Loucy (cell line): ENCODE results near the gene RPA3.
"Not testable (repeated sequence)": the region's sequence is repeated elsewhere in the genome, so short reads cannot be mapped to it uniquely, and the experiment has no call there.

Experiments
- H2AFZ ChIP-seq: fragments of 200-600 bp; sonication (generic); 2 replicates; pipeline ENCODE4 v1.6.0; 2016; ENCODE audit warnings: antibody characterized with exemption, mild to moderate bottlenecking, low read length, moderate library complexity
- H3F3A ChIP-seq: fragments of 200-600 bp; 2 replicates; pipeline ENCODE4 v1.6.0; 2016; ENCODE audit warnings: antibody characterized with exemption, low read depth, mild to moderate bottlenecking
- H3K27me3 ChIP-seq: fragments of 200-600 bp; sonication (generic); 2 replicates; pipeline ENCODE4 v1.6.1; 2014; ENCODE audit warnings: low read length, mild to moderate bottlenecking; ENCODE audit not compliant: insufficient read depth, poor library complexity, severe bottlenecking
- H3K36me3 ChIP-seq: fragments of 200-600 bp; sonication (generic); 2 replicates; pipeline ENCODE4 v1.6.1; 2016; ENCODE audit warnings: low read length; ENCODE audit not compliant: insufficient read depth
- H3K4me1 ChIP-seq: fragments of 200-600 bp; sonication (generic); 2 replicates; pipeline ENCODE4 v1.5.1; 2014; ENCODE audit warnings: low read length, mild to moderate bottlenecking; ENCODE audit not compliant: insufficient read depth, poor library complexity, severe bottlenecking
- H3K4me2 ChIP-seq: fragments of 200-600 bp; sonication (generic); 2 replicates; pipeline ENCODE4 v1.6.0; 2014; ENCODE audit warnings: antibody characterized with exemption, low read length, low read depth, mild to moderate bottlenecking; ENCODE audit not compliant: poor library complexity, severe bottlenecking
- H3K4me3 ChIP-seq: fragments of 200-600 bp; sonication (generic); 2 replicates; pipeline ENCODE4 v1.5.1; 2014; ENCODE audit warnings: low read length, mild to moderate bottlenecking, mixed read lengths; ENCODE audit not compliant: poor library complexity, severe bottlenecking
- H3K79me2 ChIP-seq: fragments of 200-600 bp; sonication (generic); 2 replicates; pipeline ENCODE4 v1.6.1; 2014; ENCODE audit warnings: low read length; ENCODE audit not compliant: insufficient read depth
- H3K9ac ChIP-seq: fragments of 200-600 bp; sonication (generic); 2 replicates; pipeline ENCODE4 v1.6.0; 2014; ENCODE audit warnings: mild to moderate bottlenecking, low read depth, low read length, moderate library complexity; ENCODE audit not compliant: poor library complexity, severe bottlenecking
- H3K9me2 ChIP-seq: fragments of 200-600 bp; sonication (generic); replicated peaks from 2 replicates; pipeline ENCODE4 v1.6.1; 2016; ENCODE audit warnings: low read depth, low read length, mixed read lengths
- H3K9me3 ChIP-seq: fragments of 200-600 bp; sonication (generic); 2 replicates; pipeline ENCODE4 v1.6.1; 2014; ENCODE audit warnings: mild to moderate bottlenecking, antibody characterized with exemption, low read length, low read depth; ENCODE audit not compliant: insufficient read depth
- H4K20me1 ChIP-seq: fragments of 200-600 bp; sonication (generic); 2 replicates; pipeline ENCODE4 v1.6.0; 2014; ENCODE audit warnings: antibody characterized with exemption, low read length, mild to moderate bottlenecking; ENCODE audit not compliant: insufficient read depth, poor library complexity, severe bottlenecking
- EZH2phosphoT487 ChIP-seq: fragments of 200-600 bp; IDR thresholded peaks from 2 replicates; pipeline ENCODE4 v1.6.1; 2018; ENCODE audit warnings: antibody characterized with exemption, mild to moderate bottlenecking, moderate library complexity, borderline replicate concordance
- TF ChIP-seq, protein P1 (sequence below): fragments of 200-600 bp; sonication (generic); conservative IDR thresholded peaks from 2 replicates; pipeline ENCODE4 v1.5.1; 2014; ENCODE audit warnings: mild to moderate bottlenecking, antibody characterized with exemption, low read length

Gene RPA3

DNA sequence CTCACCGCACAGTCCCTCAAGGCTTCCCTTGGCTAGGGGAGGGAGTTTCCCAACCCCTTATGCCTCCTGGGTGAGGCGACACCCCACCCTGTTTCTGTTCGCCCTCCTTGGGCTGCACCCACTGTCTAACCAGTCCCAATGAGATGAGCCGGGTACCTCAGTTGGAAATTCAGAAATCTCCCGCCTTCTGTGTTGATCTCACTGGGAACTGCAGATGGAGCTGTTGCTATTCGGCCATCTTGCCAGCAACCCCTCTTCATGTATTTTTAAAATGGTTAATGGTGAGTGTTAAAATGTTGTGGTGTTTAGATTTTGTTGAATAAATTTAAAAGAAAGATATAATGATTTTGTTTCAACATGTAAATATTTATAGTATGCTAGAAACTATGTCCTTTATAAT, 55.9 kb downstream of the RPA3 start:
- no peak for TF ChIP-seq EZH2phosphoT487
- TF ChIP-seq, protein P1, sequence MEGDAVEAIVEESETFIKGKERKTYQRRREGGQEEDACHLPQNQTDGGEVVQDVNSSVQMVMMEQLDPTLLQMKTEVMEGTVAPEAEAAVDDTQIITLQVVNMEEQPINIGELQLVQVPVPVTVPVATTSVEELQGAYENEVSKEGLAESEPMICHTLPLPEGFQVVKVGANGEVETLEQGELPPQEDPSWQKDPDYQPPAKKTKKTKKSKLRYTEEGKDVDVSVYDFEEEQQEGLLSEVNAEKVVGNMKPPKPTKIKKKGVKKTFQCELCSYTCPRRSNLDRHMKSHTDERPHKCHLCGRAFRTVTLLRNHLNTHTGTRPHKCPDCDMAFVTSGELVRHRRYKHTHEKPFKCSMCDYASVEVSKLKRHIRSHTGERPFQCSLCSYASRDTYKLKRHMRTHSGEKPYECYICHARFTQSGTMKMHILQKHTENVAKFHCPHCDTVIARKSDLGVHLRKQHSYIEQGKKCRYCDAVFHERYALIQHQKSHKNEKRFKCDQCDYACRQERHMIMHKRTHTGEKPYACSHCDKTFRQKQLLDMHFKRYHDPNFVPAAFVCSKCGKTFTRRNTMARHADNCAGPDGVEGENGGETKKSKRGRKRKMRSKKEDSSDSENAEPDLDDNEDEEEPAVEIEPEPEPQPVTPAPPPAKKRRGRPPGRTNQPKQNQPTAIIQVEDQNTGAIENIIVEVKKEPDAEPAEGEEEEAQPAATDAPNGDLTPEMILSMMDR, result peak; percentile 52
- Histone ChIP-seq H2AFZ (no peak overlapping the region), H3K36me3 (no peaks in the 10 kb centered on the region), H3K9me2 (no peaks in the 10 kb centered on the region), H3K9ac (no peak overlapping the region), H3K9me3 (no peaks in the 10 kb centered on the region), H3K4me2 (no peak overlapping the region), H3K4me3 (no peak overlapping the region), H3K79me2 (peaks cover 44% of the 10 kb centered on the region), H4K20me1 (no peaks in the 10 kb centered on the region), H3F3A (0 out of 2 replicates have a peak, but pooled peaks cover 3% of the 10 kb centered on the region), H3K4me1 (peaks cover 17% of the 10 kb centered on the region), H3K27me3 (no peaks in the 10 kb centered on the region)

DNA sequence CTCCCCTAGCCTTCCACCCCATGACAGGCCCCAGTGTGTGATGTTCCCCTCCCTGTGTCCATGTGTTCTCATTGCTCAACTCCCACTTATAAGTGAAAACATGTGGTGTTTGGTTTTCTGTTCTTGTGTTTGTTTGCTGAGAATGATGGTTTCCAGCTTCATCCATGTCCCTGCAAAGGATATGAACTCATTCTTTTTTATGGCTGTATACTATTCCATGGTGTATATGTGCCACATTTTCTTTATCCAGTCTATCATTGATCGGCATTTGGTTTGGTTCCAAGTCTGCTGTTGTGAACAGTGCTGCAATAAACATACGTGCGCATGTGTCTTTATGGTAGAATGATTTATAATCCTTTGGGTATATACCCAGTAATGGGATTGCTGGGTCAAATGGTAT, 61.9 kb downstream of the RPA3 start:
- H3K4me3 ChIP-seq, result not testable (repeated sequence)

GRCh38 chr7:7654964-7655715, 63.3 kb downstream of the RPA3 start:
- peaks cover 21% of the 10 kb centered on the region for H3K79me2 ChIP-seq
- H3K4me3 ChIP-seq, result no peak overlapping the region
- H2AFZ ChIP-seq, result no peak overlapping the region
- H3K4me1 ChIP-seq, result peaks cover 32% of the 10 kb centered on the region
- H3K4me2 ChIP-seq, result no peak overlapping the region
- no peaks in the 10 kb centered on the region for H3K27me3 ChIP-seq
- no peaks in the 10 kb centered on the region for H3F3A ChIP-seq
- H3K9me3 ChIP-seq, result no peaks in the 10 kb centered on the region
- no peak overlapping the region for H3K9ac ChIP-seq
- no peaks in the 10 kb centered on the region for H3K9me2 ChIP-seq
- TF ChIP-seq, protein P1, result no peak
- no peak for TF ChIP-seq EZH2phosphoT487
- H3K36me3 ChIP-seq, result no peaks in the 10 kb centered on the region
- no peaks in the 10 kb centered on the region for H4K20me1 ChIP-seq

More for the DNA sequence above, 61.9 kb downstream of the RPA3 start:
- peaks cover 34% of the 10 kb centered on the region for H3K4me1 ChIP-seq
- not testable (repeated sequence) for H3K36me3 ChIP-seq, H3K9me3 ChIP-seq, H3K9me2 ChIP-seq, H4K20me1 ChIP-seq, H3K27me3 ChIP-seq, H3K4me2 ChIP-seq, H3K9ac ChIP-seq, H2AFZ ChIP-seq, H3F3A ChIP-seq
- H3K79me2 ChIP-seq, result peaks cover 28% of the 10 kb centered on the region
